Bronchial epithelial cell (primary cell): ENCODE data around the gene CFDP1. TPM values are rescaled to one million over a fixed set of nuclear protein-coding genes. Genes with fewer than 3 reads are reported as not detected.
A peak's percentile ranks its signal among the peaks of the same experiment; 100 is the strongest.

Experiments used
- DNase-seq: peaks from one replicate; pipeline ENCODE4 v3.0.0-alpha.2; 2010; ENCODE audit warnings: low read depth
- FAIRE-seq: peaks from 2 replicates; lab custom pipeline; 2011; peaks lifted over from hg19 to GRCh38; lab: Jason Lieb, UNC
- H3K27me3 ChIP-seq: 2 replicates; pipeline ENCODE4 v1.5.1; 2011; ENCODE audit warnings: low read length; ENCODE audit not compliant: control insufficient read depth, insufficient read depth
- H3K36me3 ChIP-seq: 2 replicates; pipeline ENCODE4 v1.5.1; 2011; ENCODE audit warnings: low read length; ENCODE audit not compliant: control insufficient read depth, insufficient read depth
- H3K4me3 ChIP-seq: 2 replicates; pipeline ENCODE4 v1.5.1; 2011; ENCODE audit warnings: mild to moderate bottlenecking, low read depth, low read length, control low read depth
- total RNA-seq: library from RNA; depleted of rRNA; stranded (reverse); fragments of >200 nt; gene quantifications from 2 replicates; pipeline ENCODE4 v1.2.1, GENCODE V29; 2014
- TF ChIP-seq, protein P1 (sequence below): IDR thresholded peaks from 2 replicates; pipeline ENCODE4 v1.5.1; 2011; ENCODE audit warnings: mild to moderate bottlenecking, moderate library complexity, low read length, control low read depth, inconsistent platforms; ENCODE audit not compliant: insufficient read depth, severe bottlenecking

CFDP1 gene
- total RNA-seq, 1 donor from 2014 or later, result 46.6 TPM

DNA sequence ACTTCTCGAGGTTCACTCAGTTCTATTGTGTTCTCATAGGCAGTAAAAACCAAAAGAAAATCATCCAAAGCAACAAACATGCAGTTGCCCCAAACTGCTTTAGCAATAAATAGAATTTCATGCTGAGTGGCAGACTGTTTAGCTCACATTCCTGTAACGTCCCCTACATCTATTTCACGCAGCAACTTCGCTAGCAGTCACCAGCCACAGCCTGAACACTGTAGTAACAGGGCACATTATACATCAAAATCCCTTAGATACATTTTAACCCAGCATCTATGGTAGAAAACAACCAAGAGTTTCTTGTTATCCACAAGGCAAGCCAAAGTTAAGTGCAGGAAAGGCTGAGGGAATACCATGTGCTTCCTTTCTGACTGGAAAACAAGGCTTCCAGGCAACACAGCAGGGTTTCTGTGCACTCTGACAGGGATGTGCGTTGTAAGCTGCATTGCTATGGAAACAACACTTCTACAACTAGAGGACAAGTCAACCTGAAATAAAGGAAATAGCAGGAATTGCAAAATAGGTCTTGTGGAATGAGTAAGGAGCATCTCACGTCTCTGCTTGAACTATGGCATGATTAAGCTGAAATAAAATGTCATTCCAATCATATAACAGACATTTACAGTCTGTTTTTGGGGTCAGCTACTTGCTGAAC lies 55.4 kb downstream of the CFDP1 start:
- FAIRE-seq (peak; percentile 28), DNase-seq (peak; percentile 100)
- H3K36me3 ChIP-seq, result no peaks in the 10 kb centered on the region
- no peak overlapping the region for H3K4me3 ChIP-seq
- no peaks in the 10 kb centered on the region for H3K27me3 ChIP-seq
- TF ChIP-seq, protein P1, sequence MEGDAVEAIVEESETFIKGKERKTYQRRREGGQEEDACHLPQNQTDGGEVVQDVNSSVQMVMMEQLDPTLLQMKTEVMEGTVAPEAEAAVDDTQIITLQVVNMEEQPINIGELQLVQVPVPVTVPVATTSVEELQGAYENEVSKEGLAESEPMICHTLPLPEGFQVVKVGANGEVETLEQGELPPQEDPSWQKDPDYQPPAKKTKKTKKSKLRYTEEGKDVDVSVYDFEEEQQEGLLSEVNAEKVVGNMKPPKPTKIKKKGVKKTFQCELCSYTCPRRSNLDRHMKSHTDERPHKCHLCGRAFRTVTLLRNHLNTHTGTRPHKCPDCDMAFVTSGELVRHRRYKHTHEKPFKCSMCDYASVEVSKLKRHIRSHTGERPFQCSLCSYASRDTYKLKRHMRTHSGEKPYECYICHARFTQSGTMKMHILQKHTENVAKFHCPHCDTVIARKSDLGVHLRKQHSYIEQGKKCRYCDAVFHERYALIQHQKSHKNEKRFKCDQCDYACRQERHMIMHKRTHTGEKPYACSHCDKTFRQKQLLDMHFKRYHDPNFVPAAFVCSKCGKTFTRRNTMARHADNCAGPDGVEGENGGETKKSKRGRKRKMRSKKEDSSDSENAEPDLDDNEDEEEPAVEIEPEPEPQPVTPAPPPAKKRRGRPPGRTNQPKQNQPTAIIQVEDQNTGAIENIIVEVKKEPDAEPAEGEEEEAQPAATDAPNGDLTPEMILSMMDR, result no peak

DNA sequence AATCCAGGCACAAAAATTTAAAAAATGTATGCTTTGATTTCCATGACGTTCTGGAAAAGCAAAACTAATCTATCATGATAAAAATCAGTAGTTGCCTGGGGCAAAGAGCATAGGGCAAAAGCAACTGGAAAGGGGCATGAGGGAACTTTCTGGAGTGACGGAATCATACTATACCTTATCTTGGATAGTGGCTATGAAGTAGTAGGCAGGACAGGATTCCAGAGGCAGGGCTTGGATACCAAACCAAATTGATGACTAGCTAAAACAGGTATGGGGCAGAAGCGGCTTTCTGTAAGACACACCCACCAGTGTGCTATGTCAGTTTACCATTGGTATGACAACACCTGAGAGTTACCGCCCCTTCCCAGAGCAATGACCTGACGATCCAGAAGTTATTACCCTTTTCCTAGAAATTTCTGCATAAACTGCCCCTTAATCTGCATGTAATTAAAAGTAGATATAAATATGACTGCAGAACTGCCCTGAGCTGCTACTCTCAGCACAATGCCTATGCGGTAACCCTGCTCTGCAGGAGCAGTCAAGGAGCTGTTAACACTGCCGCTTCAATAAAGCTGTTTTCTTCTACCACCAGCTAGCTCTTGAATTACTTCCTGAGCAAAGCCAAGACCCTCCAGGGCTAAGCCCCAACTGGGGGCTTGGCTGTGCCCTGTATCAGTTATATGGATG lies 56.7 kb downstream of the CFDP1 start:
- Histone ChIP-seq H3K4me3 (no peak overlapping the region), H3K27me3 (no peaks in the 10 kb centered on the region), H3K36me3 (no peaks in the 10 kb centered on the region)
- DNase-seq (peak; percentile 96), FAIRE-seq (no peak)
- TF ChIP-seq, protein P1, result no peak

DNA sequence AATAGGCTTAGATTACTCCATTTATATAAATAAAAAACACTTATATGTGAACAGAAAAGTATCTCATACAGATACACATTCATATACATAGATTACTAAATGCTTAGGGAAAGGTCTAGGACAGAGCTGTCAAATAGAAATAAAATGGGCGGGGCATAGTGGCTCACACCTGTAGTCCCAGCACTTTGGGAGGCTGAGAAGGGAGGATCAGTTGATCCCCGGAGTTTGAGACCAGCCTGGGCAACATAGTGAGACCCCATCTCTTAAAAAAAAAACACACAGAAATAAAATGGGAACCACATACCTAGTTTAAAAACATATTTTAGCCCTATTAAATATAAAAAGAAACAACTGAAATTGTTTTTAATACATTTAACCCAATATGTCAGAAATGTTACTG lies 58.9 kb downstream of the CFDP1 start:
- Histone ChIP-seq H3K27me3 (no peaks in the 10 kb centered on the region), H3K4me3 (no peak overlapping the region), H3K36me3 (no peaks in the 10 kb centered on the region)
- DNase-seq (no peak), FAIRE-seq (no peak)
- TF ChIP-seq, protein P1, result no peak

DNA sequence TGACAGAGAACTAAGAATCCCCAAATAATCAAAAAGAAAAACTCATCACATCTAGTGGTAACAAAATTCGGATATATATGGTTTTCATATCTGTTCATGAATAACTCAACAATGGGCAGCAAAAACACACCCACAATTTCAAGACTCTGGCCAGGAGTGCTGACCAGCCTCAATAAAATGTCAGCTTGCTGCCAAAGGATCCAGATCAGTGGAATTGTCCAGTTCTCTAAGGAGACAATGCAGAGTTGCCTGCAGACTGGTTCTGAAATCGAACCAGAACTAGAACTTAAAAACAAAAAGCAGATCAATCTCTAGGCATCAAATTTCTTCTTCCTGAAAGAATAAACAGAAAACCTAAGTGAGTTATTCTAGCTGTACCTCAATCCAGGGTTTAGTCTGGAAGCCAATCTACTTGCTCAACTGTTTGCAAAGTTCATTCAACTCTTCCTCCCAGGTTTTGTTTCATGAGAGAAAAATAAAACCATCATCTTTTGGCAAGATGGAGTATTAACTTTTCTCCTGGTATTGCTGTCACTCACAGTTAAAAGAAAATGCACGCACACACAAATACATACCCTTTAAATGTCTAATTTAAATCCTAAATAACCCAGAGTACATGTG lies 61.0 kb downstream of the CFDP1 start:
- TF ChIP-seq, protein P1, result no peak
- H3K36me3 ChIP-seq, result no peaks in the 10 kb centered on the region
- DNase-seq, result peak; percentile 29
- no peak for FAIRE-seq
- no peaks in the 10 kb centered on the region for H3K27me3 ChIP-seq
- no peak overlapping the region for H3K4me3 ChIP-seq

DNA sequence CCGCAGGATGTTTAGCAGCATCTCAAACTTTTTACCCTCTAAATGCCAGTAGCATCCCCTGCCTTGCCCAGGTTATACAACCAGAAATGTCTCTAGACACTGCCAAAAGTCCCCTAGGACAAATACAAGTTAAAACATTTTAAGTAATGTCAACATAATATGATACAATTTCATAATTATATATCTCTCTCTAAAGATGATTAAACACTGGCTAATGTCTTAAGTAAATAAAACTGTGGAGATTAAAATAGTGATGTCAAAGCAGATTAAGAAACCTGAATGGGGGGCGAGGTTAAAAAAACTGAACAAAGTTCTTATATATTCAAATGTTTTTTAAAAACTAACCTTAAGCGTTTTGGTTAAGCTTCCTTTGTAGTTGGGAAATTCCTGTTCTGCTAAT lies 62.1 kb downstream of the CFDP1 start:
- FAIRE-seq (no peak), DNase-seq (peak; percentile 58)
- Histone ChIP-seq H3K36me3 (no peaks in the 10 kb centered on the region), H3K27me3 (no peaks in the 10 kb centered on the region), H3K4me3 (no peak overlapping the region)
- TF ChIP-seq, protein P1, result no peak
